ENCODE results near the gene DELE1.

DNA sequence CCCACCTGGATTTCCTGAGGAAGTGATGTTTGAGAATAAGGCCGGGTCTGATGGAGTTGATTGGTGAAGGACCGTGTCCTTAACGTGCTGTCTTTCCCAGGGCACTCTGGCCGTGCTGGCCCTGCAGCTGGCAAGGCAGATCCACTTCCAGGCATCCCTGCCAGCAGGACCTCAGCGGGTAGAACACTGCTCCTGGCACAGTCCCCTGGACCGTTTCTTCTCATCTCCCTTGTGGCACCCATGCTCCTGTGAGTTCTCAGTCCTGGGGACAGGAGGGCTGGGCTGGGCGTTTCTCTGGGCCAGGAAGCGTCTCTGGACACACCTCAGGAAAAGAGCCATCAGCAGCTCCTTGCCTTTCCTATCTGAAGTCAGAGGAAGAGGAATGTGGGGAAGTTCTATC lies 4.4 kb downstream of the DELE1 start:
- TF ChIP-seq, protein P1, sequence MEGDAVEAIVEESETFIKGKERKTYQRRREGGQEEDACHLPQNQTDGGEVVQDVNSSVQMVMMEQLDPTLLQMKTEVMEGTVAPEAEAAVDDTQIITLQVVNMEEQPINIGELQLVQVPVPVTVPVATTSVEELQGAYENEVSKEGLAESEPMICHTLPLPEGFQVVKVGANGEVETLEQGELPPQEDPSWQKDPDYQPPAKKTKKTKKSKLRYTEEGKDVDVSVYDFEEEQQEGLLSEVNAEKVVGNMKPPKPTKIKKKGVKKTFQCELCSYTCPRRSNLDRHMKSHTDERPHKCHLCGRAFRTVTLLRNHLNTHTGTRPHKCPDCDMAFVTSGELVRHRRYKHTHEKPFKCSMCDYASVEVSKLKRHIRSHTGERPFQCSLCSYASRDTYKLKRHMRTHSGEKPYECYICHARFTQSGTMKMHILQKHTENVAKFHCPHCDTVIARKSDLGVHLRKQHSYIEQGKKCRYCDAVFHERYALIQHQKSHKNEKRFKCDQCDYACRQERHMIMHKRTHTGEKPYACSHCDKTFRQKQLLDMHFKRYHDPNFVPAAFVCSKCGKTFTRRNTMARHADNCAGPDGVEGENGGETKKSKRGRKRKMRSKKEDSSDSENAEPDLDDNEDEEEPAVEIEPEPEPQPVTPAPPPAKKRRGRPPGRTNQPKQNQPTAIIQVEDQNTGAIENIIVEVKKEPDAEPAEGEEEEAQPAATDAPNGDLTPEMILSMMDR (IDR thresholded peaks at IDR 0.05; ENCODE audit: low read depth, low read length, missing input control): no peak
- TF ChIP-seq EGR1 (IDR thresholded peaks at IDR 0.05; ENCODE audit: low read depth in 2 of 2): no peak
- no peak for TF ChIP-seq GABPA (IDR thresholded peaks at IDR 0.05 in 1 of 2, conservative IDR thresholded peaks at IDR 0.05 in 1 of 2)
- TF ChIP-seq TAF1 (conservative IDR thresholded peaks at IDR 0.05): no peak
- no peak for TF ChIP-seq YY1 (IDR thresholded peaks at IDR 0.05)
- TF ChIP-seq, protein P2, sequence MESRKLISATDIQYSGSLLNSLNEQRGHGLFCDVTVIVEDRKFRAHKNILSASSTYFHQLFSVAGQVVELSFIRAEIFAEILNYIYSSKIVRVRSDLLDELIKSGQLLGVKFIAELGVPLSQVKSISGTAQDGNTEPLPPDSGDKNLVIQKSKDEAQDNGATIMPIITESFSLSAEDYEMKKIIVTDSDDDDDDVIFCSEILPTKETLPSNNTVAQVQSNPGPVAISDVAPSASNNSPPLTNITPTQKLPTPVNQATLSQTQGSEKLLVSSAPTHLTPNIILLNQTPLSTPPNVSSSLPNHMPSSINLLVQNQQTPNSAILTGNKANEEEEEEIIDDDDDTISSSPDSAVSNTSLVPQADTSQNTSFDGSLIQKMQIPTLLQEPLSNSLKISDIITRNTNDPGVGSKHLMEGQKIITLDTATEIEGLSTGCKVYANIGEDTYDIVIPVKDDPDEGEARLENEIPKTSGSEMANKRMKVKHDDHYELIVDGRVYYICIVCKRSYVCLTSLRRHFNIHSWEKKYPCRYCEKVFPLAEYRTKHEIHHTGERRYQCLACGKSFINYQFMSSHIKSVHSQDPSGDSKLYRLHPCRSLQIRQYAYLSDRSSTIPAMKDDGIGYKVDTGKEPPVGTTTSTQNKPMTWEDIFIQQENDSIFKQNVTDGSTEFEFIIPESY (IDR thresholded peaks at IDR 0.05): no peak
- TF ChIP-seq, protein P3, sequence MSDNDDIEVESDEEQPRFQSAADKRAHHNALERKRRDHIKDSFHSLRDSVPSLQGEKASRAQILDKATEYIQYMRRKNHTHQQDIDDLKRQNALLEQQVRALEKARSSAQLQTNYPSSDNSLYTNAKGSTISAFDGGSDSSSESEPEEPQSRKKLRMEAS (IDR thresholded peaks at IDR 0.05): no peak
- no peak for TF ChIP-seq JUND (IDR thresholded peaks at IDR 0.05)
- TF ChIP-seq RAD21 (IDR thresholded peaks at IDR 0.05): no peak
- no peak for TF ChIP-seq SP1 (IDR thresholded peaks at IDR 0.05)
- no peak for TF ChIP-seq FOXA1 (IDR thresholded peaks at IDR 0.05)
- TF ChIP-seq, protein P4, sequence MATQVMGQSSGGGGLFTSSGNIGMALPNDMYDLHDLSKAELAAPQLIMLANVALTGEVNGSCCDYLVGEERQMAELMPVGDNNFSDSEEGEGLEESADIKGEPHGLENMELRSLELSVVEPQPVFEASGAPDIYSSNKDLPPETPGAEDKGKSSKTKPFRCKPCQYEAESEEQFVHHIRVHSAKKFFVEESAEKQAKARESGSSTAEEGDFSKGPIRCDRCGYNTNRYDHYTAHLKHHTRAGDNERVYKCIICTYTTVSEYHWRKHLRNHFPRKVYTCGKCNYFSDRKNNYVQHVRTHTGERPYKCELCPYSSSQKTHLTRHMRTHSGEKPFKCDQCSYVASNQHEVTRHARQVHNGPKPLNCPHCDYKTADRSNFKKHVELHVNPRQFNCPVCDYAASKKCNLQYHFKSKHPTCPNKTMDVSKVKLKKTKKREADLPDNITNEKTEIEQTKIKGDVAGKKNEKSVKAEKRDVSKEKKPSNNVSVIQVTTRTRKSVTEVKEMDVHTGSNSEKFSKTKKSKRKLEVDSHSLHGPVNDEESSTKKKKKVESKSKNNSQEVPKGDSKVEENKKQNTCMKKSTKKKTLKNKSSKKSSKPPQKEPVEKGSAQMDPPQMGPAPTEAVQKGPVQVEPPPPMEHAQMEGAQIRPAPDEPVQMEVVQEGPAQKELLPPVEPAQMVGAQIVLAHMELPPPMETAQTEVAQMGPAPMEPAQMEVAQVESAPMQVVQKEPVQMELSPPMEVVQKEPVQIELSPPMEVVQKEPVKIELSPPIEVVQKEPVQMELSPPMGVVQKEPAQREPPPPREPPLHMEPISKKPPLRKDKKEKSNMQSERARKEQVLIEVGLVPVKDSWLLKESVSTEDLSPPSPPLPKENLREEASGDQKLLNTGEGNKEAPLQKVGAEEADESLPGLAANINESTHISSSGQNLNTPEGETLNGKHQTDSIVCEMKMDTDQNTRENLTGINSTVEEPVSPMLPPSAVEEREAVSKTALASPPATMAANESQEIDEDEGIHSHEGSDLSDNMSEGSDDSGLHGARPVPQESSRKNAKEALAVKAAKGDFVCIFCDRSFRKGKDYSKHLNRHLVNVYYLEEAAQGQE (IDR thresholded peaks at IDR 0.05): no peak

Data from liver (tissue), 3 donors.